ENCODE measurements around the gene ACY1. TPM values are rescaled to one million over a fixed set of nuclear protein-coding genes. Genes with fewer than 3 reads are reported as not detected.

ACY1 gene
- total and polyA plus RNA-seq, 4 experiments from 2014 or later, result 7.7 to 14.9 (median 9.9) TPM

GRCh38 chr3:52005571-52005986 is 22.2 kb downstream of the ACY1 start:
- Histone ChIP-seq H3K9me3 (ENCODE audit: control insufficient read depth in 1 of 2, low read length in 2 of 2) (no peaks in the 10 kb centered on the region), H3K4me3 (ENCODE audit: low read length in 2 of 2) (no peak overlapping the region), H3K27ac (ENCODE audit: low read depth, low read length) (no peak overlapping the region), H3K4me1 (ENCODE audit: insufficient read depth, low read length) (peaks cover 22% of the 10 kb centered on the region), H3K27me3 (ENCODE audit: insufficient read depth, low read length) (no peaks in the 10 kb centered on the region), H3K36me3 (ENCODE audit: insufficient read depth, low read length) (no peaks in the 10 kb centered on the region)
- Mint-ChIP-seq H3K27ac (no peak overlapping the region), H3K36me3 (no peaks in the 10 kb centered on the region), H3K4me1 (peaks cover 6 to 22% (median 12%) of the 10 kb centered on the region in 4 donors), H3K27me3 (no peaks in the 10 kb centered on the region), H3K4me3 (peak overlapping the region in 1 of 8 donors; percentile 34), H3K9me3 (no peaks in the 10 kb centered on the region)
- CTCF ChIA-PET (ENCODE audit: partially characterized antibody), result interaction anchor here (1.5 to 10.6 kb wide), 4 partner anchors 8 to 138 kb away, joined by 4 to 147 read pairs (median 114); partner anchors contain the start of gene DUSP7
- intact Hi-C loops (cut with micrococcal nuclease), result no loop called here
- POLR2A ChIA-PET (ENCODE audit: partially characterized antibody), result interaction anchor here (0.9 kb wide), 1 partner anchor 10 kb away, joined by 3 read pairs; the partner anchor contains the start of gene RPL29
- no peak for DNase-seq

GRCh38 chr3:52006017-52006819 is 22.9 kb downstream of the ACY1 start:
- ChIA-PET CTCF (ENCODE audit: partially characterized antibody) (interaction anchor here (6.6 to 10.6 kb wide), 3 partner anchors 48 to 137 kb away, joined by 97 to 147 read pairs (median 132); partner anchors contain the start of gene DUSP7), POLR2A (ENCODE audit: partially characterized antibody) (interaction anchor here (0.9 to 1.3 kb wide), 2 partner anchors 10 to 32 kb away, joined by 3 read pairs; partner anchors contain the start of genes ABHD14B and RPL29)
- H3K4me3 Mint-ChIP-seq, result peak overlapping the region in 2 of 8 donors; percentile 17 to 34
- H3K4me1 Mint-ChIP-seq, result peaks cover 6 to 22% (median 12%) of the 10 kb centered on the region in 4 donors
- Histone ChIP-seq H3K4me3 (ENCODE audit: low read length in 2 of 2) (no peak overlapping the region), H3K4me1 (ENCODE audit: insufficient read depth, low read length) (peaks cover 21% of the 10 kb centered on the region), H3K27ac (ENCODE audit: low read depth, low read length) (no peak overlapping the region), H3K27me3 (ENCODE audit: insufficient read depth, low read length) (no peaks in the 10 kb centered on the region), H3K9me3 (ENCODE audit: control insufficient read depth in 1 of 2, low read length in 2 of 2) (no peaks in the 10 kb centered on the region), H3K36me3 (ENCODE audit: insufficient read depth, low read length) (no peaks in the 10 kb centered on the region)
- DNase-seq, result no peak
- no peaks in the 10 kb centered on the region for H3K27me3 Mint-ChIP-seq
- intact Hi-C loops (cut with micrococcal nuclease), result no loop called here
- peak overlapping the region in 1 of 7 donors; percentile 41 for H3K27ac Mint-ChIP-seq
- H3K36me3 Mint-ChIP-seq, result no peaks in the 10 kb centered on the region
- H3K9me3 Mint-ChIP-seq, result peaks cover 0 to 2% (median 0%) of the 10 kb centered on the region in 8 donors

DNA sequence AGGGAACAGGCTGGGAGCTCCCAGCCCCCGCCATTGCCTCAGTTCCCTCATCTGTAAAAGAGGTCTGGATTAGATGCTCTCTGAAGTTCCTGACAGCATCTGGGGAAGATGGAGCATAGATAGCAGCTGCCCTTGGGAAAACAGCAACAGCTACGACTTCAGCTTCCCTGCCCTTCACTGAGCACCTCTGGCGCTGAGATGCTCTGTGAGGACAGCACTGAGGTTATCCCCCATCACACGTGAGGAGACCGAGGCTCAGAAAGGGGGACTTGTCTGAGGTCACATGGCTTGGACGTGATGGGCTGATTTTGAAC is 23.4 kb downstream of the ACY1 start:
- Mint-ChIP-seq H3K27me3 (no peaks in the 10 kb centered on the region), H3K27ac (no peak overlapping the region), H3K4me3 (no peak overlapping the region), H3K36me3 (no peaks in the 10 kb centered on the region), H3K9me3 (peaks cover 0 to 2% (median 0%) of the 10 kb centered on the region in 8 donors), H3K4me1 (peaks cover 6 to 17% (median 10%) of the 10 kb centered on the region in 4 donors)
- Histone ChIP-seq H3K27me3 (ENCODE audit: insufficient read depth, low read length) (no peaks in the 10 kb centered on the region), H3K4me3 (ENCODE audit: low read length in 2 of 2) (no peak overlapping the region), H3K9me3 (ENCODE audit: control insufficient read depth in 1 of 2, low read length in 2 of 2) (no peaks in the 10 kb centered on the region), H3K27ac (ENCODE audit: low read depth, low read length) (no peak overlapping the region), H3K4me1 (ENCODE audit: insufficient read depth, low read length) (peaks cover 15% of the 10 kb centered on the region), H3K36me3 (ENCODE audit: insufficient read depth, low read length) (no peaks in the 10 kb centered on the region)
- intact Hi-C loops (cut with micrococcal nuclease), result no loop called here
- ChIA-PET POLR2A (ENCODE audit: partially characterized antibody) (interaction anchor here (1.3 kb wide), 1 partner anchor 33 kb away, joined by 3 read pairs; the partner anchor contains the start of gene ABHD14B), CTCF (ENCODE audit: partially characterized antibody) (interaction anchor here (10.6 kb wide), 1 partner anchor 137 kb away, joined by 147 read pairs; no protein-coding TSS in a partner anchor)
- DNase-seq, result no peak

- no peak overlapping the region for H3K4me3 Mint-ChIP-seq
- Histone ChIP-seq H3K9me3 (ENCODE audit: control insufficient read depth in 1 of 2, low read length in 2 of 2) (no peaks in the 10 kb centered on the region), H3K27ac (ENCODE audit: low read depth, low read length) (no peak overlapping the region), H3K4me1 (ENCODE audit: insufficient read depth, low read length) (peaks cover 11% of the 10 kb centered on the region), H3K4me3 (ENCODE audit: low read length in 2 of 2) (no peak overlapping the region), H3K27me3 (ENCODE audit: insufficient read depth, low read length) (no peaks in the 10 kb centered on the region), H3K36me3 (ENCODE audit: insufficient read depth, low read length) (no peaks in the 10 kb centered on the region)
- no peak for DNase-seq
- peaks cover 5 to 14% (median 9%) of the 10 kb centered on the region in 4 donors for H3K4me1 Mint-ChIP-seq
- ChIA-PET CTCF (ENCODE audit: partially characterized antibody) (interaction anchor here (0.6 to 10.6 kb wide), 2 partner anchors 46 to 136 kb away, joined by 6 to 147 read pairs; no protein-coding TSS in a partner anchor), POLR2A (ENCODE audit: partially characterized antibody) (interaction anchor here (1.3 kb wide), 1 partner anchor 33 kb away, joined by 3 read pairs; the partner anchor contains the start of gene ABHD14B)
- peaks cover 0 to 2% (median 0%) of the 10 kb centered on the region in 8 donors for H3K9me3 Mint-ChIP-seq
- intact Hi-C loops (cut with micrococcal nuclease), result no loop called here
- H3K36me3 Mint-ChIP-seq, result no peaks in the 10 kb centered on the region
- H3K27me3 Mint-ChIP-seq, result no peaks in the 10 kb centered on the region
- no peak overlapping the region for H3K27ac Mint-ChIP-seq
Measured at GRCh38 chr3:52007291-52007690, 24.0 kb downstream of the ACY1 start.

DNA sequence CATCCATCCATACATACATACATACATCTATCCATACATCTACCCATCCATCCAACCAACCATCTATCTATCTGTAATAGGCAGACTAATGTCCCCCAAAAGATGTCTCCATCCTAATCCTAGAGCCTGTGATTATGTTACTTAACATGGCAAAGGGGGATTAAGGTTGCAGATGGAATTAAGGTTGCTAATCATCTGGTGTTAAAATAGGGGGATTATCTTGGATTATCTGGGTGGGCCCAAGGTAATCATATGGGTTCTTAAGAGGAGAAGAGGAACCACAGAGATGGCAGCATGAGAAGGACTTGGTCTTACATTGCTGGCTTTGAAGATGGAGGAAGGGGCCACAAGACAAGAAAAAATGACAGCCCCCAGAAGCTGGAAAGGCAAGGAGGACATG is 27.1 kb downstream of the ACY1 start:
- no peak overlapping the region for H3K4me3 ChIP-seq (ENCODE audit: low read length in 2 of 2)
- Mint-ChIP-seq H3K36me3 (no peaks in the 10 kb centered on the region), H3K4me1 (peaks cover 5 to 11% (median 8%) of the 10 kb centered on the region in 4 donors), H3K9me3 (peaks cover 0 to 3% (median 0%) of the 10 kb centered on the region in 8 donors), H3K4me3 (no peak overlapping the region), H3K27me3 (no peaks in the 10 kb centered on the region), H3K27ac (no peak overlapping the region)
- ChIA-PET POLR2A (ENCODE audit: partially characterized antibody) (no interaction called here), CTCF (ENCODE audit: partially characterized antibody) (interaction anchor here (10.6 kb wide), 1 partner anchor 133 kb away, joined by 147 read pairs; no protein-coding TSS in a partner anchor)
- no peaks in the 10 kb centered on the region for H3K27me3 ChIP-seq (ENCODE audit: insufficient read depth, low read length)
- no peak for DNase-seq
- intact Hi-C loops (cut with micrococcal nuclease), result no loop called here
- no peaks in the 10 kb centered on the region for H3K36me3 ChIP-seq (ENCODE audit: insufficient read depth, low read length)
- H3K27ac ChIP-seq (ENCODE audit: low read depth, low read length), result no peak overlapping the region
- no peaks in the 10 kb centered on the region for H3K9me3 ChIP-seq (ENCODE audit: control insufficient read depth in 1 of 2, low read length in 2 of 2)
- peaks cover 11% of the 10 kb centered on the region for H3K4me1 ChIP-seq (ENCODE audit: insufficient read depth, low read length)

- H3K9me3 Mint-ChIP-seq, result peaks cover 0 to 4% (median 0%) of the 10 kb centered on the region in 8 donors
- no peak overlapping the region for H3K4me3 Mint-ChIP-seq
- intact Hi-C loops (cut with micrococcal nuclease), result no loop called here
- no peaks in the 10 kb centered on the region for H3K4me1 ChIP-seq (ENCODE audit: insufficient read depth, low read length)
- H3K36me3 ChIP-seq (ENCODE audit: insufficient read depth, low read length), result no peaks in the 10 kb centered on the region
- CTCF ChIA-PET (ENCODE audit: partially characterized antibody), result interaction anchor here (0.7 to 1.5 kb wide), 5 partner anchors 8 to 132 kb away, joined by 3 to 4 read pairs (median 4); no protein-coding TSS in a partner anchor
- H3K9me3 ChIP-seq (ENCODE audit: control insufficient read depth in 1 of 2, low read length in 2 of 2), result no peaks in the 10 kb centered on the region
- no peaks in the 10 kb centered on the region for H3K27me3 Mint-ChIP-seq
- H3K4me3 ChIP-seq (ENCODE audit: low read length in 2 of 2), result no peak overlapping the region
- H3K27ac Mint-ChIP-seq, result peak overlapping the region in 1 of 7 donors; percentile 22
- POLR2A ChIA-PET (ENCODE audit: partially characterized antibody), result no interaction called here
- H3K27ac ChIP-seq (ENCODE audit: low read depth, low read length), result no peak overlapping the region
- peaks cover 0 to 3% (median 0%) of the 10 kb centered on the region in 4 donors for H3K4me1 Mint-ChIP-seq
- no peak for DNase-seq
- no peaks in the 10 kb centered on the region for H3K36me3 Mint-ChIP-seq
- H3K27me3 ChIP-seq (ENCODE audit: insufficient read depth, low read length), result no peaks in the 10 kb centered on the region
Measured at GRCh38 chr3:52012699-52013098, 29.4 kb downstream of the ACY1 start.

Measured in CD4-positive, alpha-beta memory T cell (primary cell).